Skin of body (tissue), 2 donors: Measurements from ENCODE around the gene NFIC. TPM values are rescaled to one million over a fixed set of nuclear protein-coding genes. Genes with fewer than 3 reads are reported as not detected.
"Not testable (repeated sequence)": the region's sequence is repeated elsewhere in the genome, so short reads cannot be mapped to it uniquely, and the experiment has no call there.

Experiments used
- DNase-seq: peaks from one replicate; lab custom pipeline; 2025; lab: John Stamatoyannopoulos, UW
- total RNA-seq: library from RNA; depleted of rRNA; stranded (reverse); fragments of >200 nt; gene quantifications from one replicate; pipeline ENCODE4 v1.2.3, GENCODE V29; 2014

NFIC gene
- total RNA-seq, 1 donor from 2014 or later: 27.6 TPM

DNA sequence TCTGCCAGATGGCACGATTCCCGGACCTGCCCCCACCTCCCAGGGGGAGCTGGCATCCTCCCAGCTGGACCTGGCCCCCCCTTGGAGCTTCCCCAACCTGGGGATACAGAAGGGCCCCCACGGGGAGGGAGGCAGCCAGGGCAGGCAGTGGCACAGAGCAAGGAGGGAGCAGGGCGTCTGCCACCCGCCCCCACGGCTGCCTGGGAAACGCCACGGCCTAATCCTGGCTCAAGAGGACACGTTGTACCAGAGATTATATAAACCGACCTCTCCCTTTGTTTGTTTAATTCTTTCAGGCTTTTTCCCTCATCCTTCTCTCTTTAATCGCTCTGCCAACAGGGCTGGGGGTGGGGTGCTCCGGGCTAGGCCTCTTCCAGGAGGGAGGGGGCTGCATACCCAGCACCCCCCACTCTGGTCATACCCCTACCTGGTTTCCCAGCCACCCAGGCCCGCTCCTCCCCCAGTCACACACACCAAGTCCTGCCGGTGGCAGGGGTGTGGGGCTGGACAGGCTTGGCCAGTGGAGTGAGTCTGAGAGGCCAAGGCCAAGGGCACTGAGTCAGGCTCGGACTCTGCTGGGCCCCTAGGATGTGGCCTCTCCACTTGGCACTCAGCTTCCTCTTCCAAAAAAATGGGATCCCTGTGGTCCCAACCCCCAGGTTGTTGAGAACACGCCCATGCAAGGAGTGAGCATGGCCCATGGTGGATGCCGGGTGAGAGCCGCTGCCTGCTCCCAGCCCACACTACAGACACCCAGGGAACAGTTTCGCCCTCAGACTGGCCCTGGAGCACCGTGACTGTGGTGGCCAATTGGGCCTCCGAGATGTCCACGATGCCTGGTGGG lies 29.5 kb upstream of the NFIC start:
- DNase-seq: no peak

DNA sequence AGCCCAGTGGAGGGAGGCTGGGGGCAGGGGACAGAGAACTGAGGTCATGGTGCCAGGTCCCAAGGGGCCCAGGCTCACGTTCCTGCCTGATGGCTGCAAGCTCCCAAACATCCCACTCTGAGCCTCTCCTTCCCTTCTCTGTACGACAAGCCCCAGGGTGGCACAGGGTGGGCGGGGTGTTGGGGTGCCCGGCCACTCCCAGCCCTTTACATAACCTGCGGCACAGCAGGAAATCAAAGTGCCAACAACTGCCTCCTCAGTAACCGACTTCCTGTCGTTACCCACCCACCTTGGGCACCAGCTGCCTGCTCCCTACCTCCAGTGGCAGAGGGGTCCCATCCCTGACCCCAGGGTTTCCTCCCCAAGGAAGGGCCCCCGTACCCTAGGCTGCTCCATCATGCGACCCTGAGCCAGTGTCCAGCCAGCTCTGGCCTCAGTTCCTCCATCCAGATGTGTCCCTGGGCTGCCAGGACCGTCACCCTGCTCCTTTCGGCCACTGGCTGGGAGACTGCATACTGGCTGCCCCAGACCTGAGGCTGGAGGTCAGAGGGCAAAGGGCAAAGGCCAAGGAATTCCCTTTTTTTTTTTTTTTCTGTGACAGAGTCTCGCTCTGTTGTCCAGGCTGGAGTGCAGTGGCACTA lies 27.7 kb upstream of the NFIC start:
- no peak for DNase-seq

DNA sequence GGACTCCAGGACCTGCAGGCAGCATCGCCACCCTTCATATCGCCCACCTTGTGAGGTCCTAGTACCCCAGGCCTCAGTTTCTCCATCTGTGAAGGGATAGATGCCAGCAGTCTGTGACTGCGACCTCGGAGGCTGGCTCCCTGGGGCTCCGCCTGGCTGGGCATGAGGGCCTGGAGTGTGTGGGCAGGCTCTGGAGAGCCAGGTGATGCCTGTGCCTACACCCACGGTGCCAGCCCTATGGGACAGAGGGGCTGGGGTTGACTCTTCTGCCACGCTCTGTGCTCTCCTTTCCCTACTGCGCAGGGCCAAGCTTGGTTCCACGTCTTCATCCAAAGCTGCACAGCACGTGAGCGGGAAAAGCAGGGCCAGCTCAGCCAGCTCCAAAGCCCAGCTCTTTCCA lies 26.0 kb upstream of the NFIC start:
- DNase-seq: no peak

DNA sequence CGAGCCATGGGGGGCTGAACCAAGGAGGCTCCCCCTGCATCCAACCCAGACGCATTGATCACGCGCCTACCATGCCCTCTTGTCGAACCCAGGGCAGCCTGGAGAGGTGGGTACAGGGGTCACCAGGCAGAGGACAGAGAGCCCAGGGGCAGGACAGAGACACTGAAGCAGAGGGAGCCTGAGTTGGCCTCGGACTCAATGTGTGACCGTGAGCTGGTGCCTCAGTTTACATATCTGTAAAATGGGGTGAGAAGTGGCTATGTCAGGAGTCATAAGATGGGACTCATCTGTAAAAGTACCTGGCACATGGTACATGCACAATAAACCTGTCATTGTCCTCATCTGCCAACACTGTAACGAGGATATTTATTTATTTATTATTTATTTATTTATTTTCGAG lies 24.1 kb upstream of the NFIC start:
- no peak for DNase-seq

DNA sequence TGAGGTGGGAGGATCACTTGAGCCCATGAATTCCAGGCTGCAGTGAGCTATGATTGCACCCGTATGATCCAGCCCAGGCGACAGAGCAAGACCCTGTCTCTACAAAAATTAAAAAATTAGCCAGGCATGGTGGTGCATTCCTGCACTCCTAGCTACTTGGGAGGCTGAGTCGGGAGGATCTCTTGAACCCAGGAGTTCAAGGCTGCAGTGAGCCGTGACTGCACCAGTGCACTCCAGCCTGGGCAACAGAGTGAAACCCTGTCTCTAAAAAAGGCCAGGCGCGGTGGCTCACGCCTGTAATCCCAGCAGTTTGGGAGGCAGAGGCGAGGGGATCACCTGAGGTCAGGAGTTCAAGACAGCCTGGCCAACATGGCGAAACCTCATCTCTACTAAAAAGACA lies 23.4 kb upstream of the NFIC start:
- not testable (repeated sequence) for DNase-seq

DNA sequence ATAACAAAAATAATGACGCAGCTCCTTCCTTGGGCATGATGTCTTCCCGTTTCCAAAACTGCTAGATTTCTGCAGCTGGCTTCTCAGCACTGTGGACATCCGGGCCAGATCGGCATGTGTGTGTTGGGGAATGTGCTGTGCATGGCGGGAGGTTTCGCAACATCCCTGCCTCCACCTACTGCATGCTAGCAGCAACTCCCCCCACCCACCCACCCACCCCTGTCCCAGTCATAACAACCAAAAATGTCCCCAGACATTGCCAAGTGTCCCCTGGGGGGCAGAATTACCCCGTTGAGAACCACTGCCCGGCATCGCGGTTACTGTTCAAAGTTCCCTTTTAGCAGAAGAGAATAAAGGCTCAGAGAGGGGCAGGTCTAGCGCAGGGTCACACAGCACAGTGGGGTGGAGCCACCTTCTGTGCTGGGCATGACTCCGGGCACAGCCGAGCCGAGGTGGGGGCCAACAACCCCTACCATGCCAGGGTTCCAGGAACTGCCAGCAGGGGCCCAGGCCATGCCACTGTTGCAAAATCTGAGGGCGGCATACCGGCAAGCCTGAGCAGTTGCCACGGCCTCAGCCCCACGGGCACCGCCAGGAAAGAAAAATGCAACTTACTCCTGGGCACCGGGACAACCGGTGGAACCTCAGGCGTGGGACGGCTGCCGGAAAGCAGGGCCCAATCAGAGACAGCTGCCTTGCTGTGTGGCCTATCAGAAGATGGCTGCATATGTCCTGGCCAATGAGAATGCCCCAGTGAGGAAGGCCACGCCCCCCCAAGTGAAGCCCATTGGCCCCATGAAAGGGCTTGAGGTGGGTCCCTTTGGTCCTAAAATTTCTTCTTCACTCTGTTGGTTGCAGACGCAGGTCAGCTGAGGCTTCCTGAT lies 22.5 kb upstream of the NFIC start:
- DNase-seq: peak; percentile 78

DNA sequence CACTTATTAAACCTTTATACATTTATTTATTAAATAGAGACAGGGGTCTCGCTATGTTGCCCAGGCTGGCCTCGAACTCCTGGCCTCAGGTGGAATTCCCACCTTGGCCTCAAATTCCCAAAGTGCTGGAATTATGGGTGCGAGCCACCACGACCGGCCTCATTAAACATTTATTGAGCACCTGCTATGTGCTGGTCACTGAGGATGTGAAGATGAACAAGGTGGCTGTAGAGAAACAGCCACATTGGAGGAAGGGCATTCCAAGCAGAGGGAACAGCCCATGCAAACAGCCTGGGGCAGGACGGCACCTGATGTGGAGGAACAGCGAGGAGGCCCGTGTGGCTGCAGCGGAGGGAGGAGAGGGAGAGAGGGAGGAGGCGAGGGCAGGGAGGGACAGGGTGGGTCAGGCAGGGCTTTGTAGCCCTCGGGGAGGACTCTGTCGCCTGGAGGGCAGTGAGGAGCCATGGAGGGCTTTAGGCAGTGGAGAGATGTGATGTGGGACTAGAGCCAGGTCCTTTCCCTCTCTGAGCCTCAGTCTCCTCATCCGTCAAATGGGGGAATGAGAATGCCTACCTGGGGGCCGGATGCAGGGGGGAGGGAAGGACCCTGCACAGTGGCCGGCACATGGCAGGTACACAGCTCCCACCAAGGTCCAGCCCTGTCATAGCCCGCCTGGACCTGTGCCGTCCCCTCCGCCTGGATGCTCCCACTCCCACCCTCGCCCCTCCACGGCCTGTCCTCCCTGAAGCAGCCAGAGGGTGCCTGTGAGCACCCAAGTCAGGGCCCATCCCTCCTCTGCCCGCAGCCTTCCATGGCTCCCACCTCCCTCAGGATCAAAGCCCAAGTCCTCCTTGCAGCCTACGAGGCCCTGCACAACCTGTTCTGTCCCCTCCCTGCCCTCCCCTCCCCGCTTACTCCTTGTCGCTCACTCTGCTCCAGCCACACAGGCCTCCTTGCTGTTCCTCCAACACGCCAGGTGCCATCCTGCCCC lies 21.5 kb upstream of the NFIC start:
- DNase-seq: no peak

DNA sequence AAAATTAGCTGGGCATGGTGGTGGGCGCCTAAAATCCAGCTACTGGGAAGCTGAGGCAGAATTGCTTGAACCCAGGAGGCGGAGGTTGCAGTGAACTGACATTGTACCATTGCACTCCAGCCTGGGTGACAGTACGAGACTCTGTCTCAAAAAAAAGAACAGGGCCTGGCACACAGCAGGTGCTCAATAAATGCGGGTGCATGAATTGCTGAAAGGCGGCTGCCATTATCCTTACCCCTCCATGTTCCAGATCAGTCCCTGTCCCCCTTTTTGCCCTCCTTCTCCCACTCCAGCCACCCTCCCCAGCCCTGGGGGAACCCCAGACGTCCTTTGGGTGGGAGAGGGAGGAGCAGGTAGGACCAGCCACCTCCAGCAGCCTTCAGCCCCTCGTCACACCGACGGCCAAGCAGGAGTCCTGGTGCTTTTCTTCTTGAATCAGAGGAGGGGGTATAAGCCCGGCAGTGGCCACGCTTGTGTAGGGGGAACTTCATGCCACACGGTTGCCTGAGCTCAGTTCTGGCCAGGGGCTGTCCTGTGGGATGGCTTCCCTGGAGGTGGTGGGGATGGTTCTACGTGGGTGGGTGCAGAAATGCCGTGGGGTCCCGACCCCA lies 20.4 kb upstream of the NFIC start:
- no peak for DNase-seq

DNA sequence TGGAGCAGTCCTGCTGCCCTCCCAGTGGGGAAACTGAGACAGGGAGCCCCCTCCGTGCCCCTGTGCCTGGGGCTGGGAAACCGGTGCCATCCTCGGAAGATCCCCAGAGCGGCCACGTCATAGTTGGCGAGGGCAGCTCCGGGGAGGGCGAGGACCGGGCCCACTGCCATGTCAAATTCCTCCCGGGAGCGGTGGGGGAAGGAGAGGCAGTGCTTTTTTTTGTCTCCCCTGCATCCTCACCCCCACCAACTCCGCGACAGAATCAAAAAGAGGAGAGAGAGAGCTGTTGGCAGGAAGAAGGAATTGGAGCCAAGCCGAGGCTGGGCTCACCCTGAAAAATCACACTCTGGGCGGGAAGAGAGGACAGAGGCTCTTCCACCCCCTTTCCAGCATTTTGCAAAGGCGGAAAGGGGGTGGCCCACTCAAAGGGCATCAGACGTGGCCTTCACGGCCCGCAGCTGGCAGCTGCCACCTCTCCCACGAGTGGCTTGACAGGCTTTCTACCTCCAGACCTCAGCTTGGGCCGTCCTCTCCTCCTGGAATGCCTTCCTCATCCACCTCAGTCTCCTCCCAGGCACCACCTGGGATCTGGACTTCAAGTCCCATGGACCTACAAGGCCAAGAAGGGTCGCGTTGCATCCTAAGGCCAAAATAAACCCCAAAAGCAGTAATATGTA lies 19.6 kb upstream of the NFIC start:
- peak; percentile 41 for DNase-seq

DNA sequence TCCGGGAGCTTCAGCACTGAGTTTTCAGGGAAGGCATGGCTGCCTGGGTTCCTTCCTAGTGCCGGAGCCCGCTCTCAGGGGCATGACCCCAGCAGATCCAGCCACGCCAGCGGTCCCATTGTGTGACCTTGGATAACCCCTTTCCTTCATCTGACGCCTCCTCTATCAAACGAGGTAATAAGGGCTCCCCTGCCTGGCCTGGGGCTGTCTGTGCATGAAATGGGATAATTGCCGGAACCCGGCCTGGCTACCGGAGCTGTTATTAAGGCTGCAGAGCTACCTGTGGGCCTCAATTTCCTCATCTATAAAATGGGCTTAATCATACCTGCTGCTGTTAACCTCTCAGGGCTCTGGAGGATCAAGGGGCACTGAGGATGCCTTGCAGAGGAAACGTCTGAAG lies 18.3 kb upstream of the NFIC start:
- DNase-seq: no peak

DNA sequence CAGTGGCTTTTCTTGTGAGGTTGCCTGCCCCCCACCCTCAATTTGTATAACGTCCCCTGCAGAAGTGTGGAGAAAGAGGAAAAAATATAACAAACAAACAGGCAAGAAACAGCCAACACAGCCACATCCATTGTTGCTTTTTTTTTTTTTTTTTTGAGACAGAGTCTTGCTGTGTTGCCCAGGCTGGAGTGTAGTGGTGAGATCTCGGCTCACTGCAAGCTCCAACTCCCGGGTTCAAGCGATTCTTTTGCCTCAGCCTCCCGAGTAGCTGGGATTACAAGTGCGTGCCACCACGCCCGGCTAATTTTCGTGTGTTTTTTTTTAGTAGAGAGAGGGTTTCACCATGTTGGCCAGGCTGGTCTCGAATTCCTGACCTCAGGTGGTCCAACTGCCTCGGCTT lies 17.9 kb upstream of the NFIC start:
- not testable (repeated sequence) for DNase-seq

DNA sequence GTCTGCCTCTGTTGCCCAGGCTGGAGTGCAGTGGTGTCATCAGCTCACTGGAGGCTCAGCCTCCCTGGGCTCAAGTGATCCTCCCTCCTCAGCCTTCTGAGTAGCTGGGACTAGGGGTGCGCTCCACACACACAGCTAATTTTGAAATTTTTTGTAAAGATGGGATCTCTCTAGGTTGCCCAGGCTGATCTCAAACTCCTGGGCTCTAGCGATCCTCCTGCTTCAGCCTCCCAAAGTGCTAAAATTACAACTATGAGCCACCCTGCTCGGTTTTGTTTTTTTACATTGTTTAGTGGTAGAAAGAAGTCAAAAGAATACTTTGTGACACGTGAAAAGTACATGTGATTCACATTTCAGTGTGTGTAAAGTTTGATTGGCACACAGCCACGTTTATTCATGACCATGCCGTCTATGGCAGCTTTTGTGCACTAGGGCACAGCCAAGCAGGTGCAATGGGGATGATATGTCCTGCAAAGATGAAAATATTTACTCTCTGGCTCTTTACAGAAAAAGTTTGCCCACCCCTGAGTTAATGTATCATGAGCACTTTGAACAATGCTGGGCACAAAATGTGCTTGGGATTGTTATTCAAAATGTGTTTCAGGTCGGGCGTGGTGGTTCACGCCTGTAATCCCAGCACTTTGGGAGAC lies 16.2 kb upstream of the NFIC start:
- no peak for DNase-seq

DNA sequence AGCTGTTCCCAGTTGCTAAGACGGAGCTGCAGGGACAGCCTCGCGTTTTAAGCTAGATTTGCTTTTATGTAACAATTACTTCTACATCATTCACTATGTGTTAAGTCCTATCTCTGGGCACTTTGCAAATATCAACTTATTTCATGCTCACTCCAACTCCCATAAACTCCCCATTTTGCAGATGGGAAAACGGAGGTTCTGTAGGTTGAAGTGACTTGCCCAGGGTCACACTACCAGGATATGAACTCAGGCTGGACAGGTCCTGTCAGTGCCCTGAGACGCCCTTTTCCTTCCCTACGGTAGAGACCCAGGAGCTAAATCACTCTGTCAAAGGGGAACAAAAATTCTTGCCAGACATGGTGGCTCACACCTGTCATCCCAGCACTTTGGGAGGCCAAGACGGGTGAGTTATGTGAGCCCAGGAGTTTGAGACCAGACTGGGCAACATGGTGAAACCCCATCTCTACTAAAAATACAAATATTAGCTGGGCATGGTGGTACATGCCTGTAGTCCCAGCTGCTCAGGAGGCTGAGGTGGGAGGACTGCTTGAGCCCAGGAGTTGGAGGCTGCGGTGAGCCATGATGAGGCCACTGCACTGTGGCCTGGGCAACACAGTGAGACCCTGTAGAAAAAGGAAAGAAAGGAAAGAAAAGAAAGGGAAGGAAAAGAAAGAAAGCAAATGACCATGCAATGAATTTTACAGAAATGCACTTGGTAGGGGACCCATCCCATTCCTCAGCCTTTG lies 14.5 kb upstream of the NFIC start:
- DNase-seq: no peak

DNA sequence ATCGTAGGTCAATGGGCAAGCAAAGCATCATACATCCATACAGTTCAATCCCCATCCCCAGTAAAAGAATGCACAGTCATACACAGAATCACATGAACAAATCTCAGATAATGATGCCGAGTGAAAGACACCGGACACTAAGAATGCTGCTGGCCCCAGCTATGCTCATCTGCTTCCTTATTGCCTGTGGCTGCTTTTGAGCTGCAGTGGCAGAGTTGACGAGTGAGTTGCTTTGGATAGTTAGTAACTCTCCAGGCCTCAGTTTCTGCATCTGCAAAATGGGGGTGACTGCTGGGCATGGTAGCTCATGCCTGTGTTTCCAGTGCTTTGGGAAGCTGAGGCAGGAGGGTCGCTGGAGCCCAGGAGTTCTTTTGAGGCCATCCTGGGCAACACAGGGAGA lies 12.9 kb upstream of the NFIC start:
- no peak for DNase-seq

DNA sequence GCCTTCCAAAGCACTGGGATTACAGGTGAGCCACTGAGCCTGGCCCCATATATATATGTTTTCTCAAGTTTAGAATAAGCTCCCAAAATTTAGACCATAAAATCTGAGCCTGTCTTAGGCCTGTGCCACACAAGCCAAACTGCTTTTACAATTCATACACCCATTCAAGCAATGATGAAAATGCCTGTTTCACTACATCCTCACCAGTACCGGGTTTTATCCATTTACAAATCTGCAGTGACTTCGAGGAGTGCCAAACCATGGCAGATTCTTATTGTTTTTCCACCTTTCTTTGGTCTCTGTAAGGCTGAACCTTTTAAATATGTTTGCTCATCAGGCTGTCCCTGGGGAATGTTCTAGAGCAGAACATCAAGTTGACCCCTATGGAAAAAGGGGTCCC lies 9.6 kb upstream of the NFIC start:
- DNase-seq: no peak

DNA sequence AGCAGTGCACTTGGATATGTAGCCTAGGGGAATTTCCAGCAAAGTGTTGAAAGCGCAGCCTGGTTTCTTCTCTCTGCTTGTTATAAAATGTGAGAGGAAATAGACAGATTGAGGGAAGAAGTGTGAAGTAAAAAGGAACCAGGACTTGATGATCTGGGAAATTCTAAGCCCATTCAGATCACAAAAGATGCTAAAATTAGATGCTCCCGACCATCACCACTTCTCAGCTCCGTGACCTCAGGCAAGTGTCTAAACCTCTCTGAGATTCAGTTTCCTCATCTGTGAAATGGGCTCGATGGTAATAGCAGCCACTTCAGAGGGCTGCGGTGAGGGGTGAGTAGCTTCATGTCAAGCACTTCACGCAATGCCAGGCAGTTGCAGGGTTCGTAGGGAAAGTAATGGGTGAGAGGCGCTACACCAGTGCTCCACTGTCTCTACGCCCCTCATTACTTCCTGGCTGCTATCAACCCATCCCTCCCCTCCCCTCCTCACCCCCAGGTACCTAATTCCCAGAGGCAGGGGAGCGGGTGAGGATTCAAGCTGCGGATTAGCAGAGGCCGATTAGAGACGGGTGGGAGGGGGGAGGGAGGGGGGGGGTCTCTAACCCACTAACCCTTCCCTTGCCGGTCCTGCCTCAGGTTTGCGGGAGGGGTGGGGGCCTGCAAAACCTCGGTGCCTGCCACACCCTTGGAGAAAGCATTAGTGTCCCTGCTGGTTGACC lies 9.0 kb upstream of the NFIC start:
- DNase-seq: no peak

DNA sequence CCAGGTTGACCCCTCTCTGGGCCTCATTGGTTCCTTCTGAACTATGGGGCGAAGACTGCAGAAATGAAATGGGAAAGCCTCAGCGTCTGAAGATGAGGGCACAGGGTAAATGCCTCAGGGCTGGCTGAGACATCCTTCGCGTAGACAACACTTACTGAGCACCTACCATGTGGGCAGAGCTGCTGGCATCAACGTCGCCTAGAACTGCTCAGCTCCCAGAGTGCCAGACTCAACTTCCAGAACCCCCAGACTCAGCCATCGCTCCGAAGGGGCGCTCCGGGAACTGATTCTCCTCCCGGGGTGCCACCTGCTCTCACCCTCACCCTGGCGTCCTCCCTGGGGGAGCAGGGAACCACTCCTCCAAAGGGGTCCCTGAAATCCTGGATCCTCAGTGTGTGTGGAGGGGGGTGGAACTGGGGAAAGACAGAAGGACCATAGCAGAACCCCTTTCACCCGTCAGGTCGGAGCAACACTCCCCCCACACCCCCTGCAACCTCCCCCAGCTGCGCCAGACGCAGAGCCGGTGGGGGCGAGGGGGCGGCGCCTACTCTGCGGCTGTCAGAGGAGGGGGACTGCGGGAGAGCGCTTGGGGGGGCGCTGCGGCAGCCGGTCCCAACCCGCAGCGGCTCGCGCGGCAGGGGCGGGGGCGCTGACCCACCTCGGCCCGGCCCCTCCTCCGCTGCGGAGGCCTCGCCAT lies 8.2 kb upstream of the NFIC start:
- DNase-seq: no peak

DNA sequence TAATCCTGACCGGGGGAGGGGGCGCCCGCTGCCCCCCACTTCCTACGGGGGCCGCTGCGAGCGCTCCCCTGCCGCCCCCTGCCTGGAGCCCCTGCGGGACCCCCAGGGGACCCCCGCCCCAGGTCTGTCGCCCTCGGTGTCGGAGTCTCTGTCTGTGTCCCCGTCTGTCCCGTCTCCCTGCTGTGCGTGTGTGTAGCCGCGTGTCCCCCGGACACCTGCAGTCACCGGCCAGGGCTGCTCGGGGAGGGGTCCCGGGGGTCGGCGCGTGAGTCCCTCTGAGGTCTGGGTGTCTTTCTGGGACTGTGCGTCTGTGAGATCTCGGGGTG lies 7.7 kb upstream of the NFIC start:
- DNase-seq: no peak
